KMS-11 (cell line): ENCODE measurements around the gene TFAP2A.

Experiments used
- H2AFZ ChIP-seq: fragments of 200-600 bp; sonication (generic); 2 replicates; pipeline ENCODE4 v1.6.1; 2016; ENCODE audit warnings: antibody characterized with exemption, mixed run types, low read depth
- H3K27ac ChIP-seq: fragments of 200-600 bp; sonication (generic); 2 replicates; pipeline ENCODE4 v1.6.1; 2016; ENCODE audit warnings: mild to moderate bottlenecking, mixed run types
- H3K27me3 ChIP-seq: fragments of 200-600 bp; sonication (generic); 2 replicates; pipeline ENCODE4 v1.6.1; 2017; ENCODE audit warnings: mild to moderate bottlenecking, low read depth, mixed run types, moderate library complexity; ENCODE audit not compliant: insufficient read depth
- H3K36me3 ChIP-seq: fragments of 200-600 bp; sonication (generic); 2 replicates; pipeline ENCODE4 v1.6.1; 2017; ENCODE audit warnings: mild to moderate bottlenecking, mixed run types; ENCODE audit not compliant: insufficient read depth
- H3K4me1 ChIP-seq: fragments of 200-600 bp; sonication (generic); 2 replicates; pipeline ENCODE4 v1.6.1; 2016; ENCODE audit warnings: mild to moderate bottlenecking, low read depth, mixed run types; ENCODE audit not compliant: poor library complexity, severe bottlenecking
- H3K4me2 ChIP-seq: fragments of 200-600 bp; sonication (generic); 2 replicates; pipeline ENCODE4 v1.7.0; 2016; ENCODE audit warnings: mild to moderate bottlenecking, mixed run types
- H3K4me3 ChIP-seq: fragments of 200-600 bp; sonication (generic); IDR thresholded peaks from 2 replicates; pipeline ENCODE4 v1.6.1; 2017; ENCODE audit warnings: low read depth, low read length, mixed read lengths; ENCODE audit not compliant: insufficient read depth
- H3K79me2 ChIP-seq: fragments of 200-600 bp; sonication (generic); 2 replicates; pipeline ENCODE4 v1.6.1; 2016; ENCODE audit warnings: low read depth, mixed run types; ENCODE audit not compliant: insufficient read depth
- H3K9ac ChIP-seq: fragments of 200-600 bp; sonication (generic); 2 replicates; pipeline ENCODE4 v1.6.1; 2016; ENCODE audit warnings: mild to moderate bottlenecking, mixed run types
- H4K20me1 ChIP-seq: fragments of 200-600 bp; sonication (generic); 2 replicates; pipeline ENCODE4 v1.6.1; 2016; ENCODE audit warnings: mild to moderate bottlenecking, mixed run types; ENCODE audit not compliant: insufficient read depth
- TF ChIP-seq, protein P1 (sequence below): fragments of 200-600 bp; sonication (generic); conservative IDR thresholded peaks from 2 replicates; pipeline ENCODE4 v1.6.1; 2017; ENCODE audit warnings: low read depth, mild to moderate bottlenecking, antibody characterized with exemption, low read length, moderate library complexity, mixed read lengths

Gene TFAP2A

DNA sequence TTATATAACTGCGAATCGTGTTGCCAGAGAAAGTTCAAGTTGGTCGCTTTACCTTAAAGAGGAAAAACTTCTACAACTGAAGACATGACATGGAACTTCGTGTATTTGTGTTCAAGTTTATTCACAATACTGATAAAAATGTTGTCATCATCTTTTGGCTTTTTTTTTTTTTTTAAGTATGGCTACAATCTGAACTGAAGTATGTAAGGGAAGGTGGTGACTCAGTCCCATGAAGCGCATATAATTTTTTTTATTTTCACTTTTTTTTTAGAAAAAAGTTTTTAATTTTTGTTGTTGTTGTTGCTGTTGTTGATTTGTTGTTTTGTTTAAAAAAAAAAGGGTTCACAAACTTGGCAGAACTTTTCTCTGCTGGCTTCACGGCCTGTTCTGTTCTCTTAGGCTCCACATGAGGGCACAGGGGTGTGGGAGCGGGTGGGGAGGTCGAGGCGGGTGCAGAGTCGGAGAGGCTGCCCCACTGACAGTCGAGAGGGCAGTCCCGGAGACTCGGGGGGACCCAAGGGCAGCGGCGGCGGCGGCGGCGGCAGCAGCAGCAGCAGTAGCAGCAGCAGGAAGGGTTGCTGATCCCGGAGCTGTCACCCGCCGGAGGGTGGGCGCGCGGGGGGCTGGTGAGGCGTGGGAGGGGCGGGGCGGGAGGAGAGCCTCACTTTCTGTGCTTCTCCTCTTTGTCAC is 17.0 kb downstream of the TFAP2A start:
- no peak overlapping the region for H3K4me2 ChIP-seq

DNA sequence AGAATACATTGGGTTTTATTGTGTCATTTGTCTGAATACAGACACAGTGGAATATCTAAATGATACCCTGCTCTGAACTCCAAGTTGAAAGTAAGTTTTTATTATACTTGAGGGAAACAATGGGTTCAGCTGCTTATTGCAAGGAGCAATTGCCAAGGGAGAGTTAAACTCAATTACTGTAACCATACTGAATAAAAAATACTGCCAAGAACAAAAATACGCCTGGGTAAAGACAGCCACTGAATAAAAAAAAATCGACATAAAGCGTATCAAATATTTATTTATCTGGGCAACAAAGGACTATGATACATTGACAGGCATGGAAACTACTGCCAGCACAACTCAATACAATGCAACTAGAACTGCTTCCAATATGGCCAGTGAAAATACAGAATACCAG is 18.1 kb downstream of the TFAP2A start:
- TF ChIP-seq, protein P1, sequence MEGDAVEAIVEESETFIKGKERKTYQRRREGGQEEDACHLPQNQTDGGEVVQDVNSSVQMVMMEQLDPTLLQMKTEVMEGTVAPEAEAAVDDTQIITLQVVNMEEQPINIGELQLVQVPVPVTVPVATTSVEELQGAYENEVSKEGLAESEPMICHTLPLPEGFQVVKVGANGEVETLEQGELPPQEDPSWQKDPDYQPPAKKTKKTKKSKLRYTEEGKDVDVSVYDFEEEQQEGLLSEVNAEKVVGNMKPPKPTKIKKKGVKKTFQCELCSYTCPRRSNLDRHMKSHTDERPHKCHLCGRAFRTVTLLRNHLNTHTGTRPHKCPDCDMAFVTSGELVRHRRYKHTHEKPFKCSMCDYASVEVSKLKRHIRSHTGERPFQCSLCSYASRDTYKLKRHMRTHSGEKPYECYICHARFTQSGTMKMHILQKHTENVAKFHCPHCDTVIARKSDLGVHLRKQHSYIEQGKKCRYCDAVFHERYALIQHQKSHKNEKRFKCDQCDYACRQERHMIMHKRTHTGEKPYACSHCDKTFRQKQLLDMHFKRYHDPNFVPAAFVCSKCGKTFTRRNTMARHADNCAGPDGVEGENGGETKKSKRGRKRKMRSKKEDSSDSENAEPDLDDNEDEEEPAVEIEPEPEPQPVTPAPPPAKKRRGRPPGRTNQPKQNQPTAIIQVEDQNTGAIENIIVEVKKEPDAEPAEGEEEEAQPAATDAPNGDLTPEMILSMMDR = no peak
- Histone ChIP-seq H3K36me3 (no peaks in the 10 kb centered on the region), H3K4me1 (no peaks in the 10 kb centered on the region), H3K27ac (no peak overlapping the region), H3K9ac (no peak overlapping the region), H3K4me2 (no peak overlapping the region), H3K79me2 (no peaks in the 10 kb centered on the region), H2AFZ (no peak overlapping the region), H3K4me3 (no peak overlapping the region), H4K20me1 (no peaks in the 10 kb centered on the region), H3K27me3 (no peaks in the 10 kb centered on the region)

More for the DNA sequence above, 17.0 kb downstream of the TFAP2A start:
- Histone ChIP-seq H3K4me3 (no peak overlapping the region), H2AFZ (no peak overlapping the region), H3K36me3 (no peaks in the 10 kb centered on the region), H3K9ac (no peak overlapping the region), H3K27me3 (no peaks in the 10 kb centered on the region), H4K20me1 (no peaks in the 10 kb centered on the region), H3K79me2 (no peaks in the 10 kb centered on the region), H3K4me1 (no peaks in the 10 kb centered on the region), H3K27ac (no peak overlapping the region)
- TF ChIP-seq, protein P1 = no peak

DNA sequence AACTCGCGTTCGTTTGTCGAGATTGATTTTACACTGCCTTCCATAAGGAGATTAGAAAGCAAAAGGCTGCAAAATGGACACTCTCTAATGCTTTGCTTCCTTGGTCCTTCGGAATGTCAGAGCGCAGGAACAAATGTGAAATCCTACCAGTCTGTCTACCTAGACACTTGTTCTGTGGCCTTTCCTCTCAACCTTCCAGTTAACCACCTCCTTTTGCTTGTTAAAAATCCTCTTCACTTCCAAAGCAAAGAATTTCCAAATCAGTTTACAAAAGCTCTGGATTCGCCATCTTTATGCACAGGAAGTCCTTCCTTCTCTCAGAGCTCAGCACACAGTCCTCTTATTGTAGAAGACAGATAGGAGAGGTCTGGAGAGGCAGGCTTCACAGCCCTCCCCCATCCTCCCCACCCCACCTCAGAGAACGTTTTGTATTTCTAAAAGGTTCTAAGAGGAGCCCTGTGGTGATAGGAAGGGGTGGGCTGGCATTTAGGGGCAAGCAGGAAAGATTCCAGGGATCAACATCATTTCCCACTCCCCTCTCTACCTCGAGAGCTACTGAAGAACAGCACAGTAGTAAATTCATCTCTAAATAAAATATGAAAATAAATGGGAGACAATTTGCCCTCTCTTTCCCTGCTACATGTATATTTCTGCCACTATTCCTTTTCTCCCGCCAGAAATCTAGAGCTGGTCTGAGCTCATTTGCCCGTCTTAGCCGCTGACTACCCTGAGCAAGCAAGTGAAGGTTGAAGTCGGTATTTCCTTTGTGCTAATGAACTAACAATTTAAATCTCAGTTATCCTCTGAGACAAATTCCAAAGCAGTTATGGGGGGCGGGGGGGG is 18.9 kb downstream of the TFAP2A start:
- H3K9ac ChIP-seq = no peak overlapping the region
- no peaks in the 10 kb centered on the region for H3K4me1 ChIP-seq
- no peak overlapping the region for H2AFZ ChIP-seq
- TF ChIP-seq, protein P1 = no peak
- H3K4me3 ChIP-seq = no peak overlapping the region
- no peaks in the 10 kb centered on the region for H4K20me1 ChIP-seq
- H3K4me2 ChIP-seq = no peak overlapping the region
- no peaks in the 10 kb centered on the region for H3K79me2 ChIP-seq
- no peak overlapping the region for H3K27ac ChIP-seq
- no peaks in the 10 kb centered on the region for H3K36me3 ChIP-seq
- no peaks in the 10 kb centered on the region for H3K27me3 ChIP-seq

DNA sequence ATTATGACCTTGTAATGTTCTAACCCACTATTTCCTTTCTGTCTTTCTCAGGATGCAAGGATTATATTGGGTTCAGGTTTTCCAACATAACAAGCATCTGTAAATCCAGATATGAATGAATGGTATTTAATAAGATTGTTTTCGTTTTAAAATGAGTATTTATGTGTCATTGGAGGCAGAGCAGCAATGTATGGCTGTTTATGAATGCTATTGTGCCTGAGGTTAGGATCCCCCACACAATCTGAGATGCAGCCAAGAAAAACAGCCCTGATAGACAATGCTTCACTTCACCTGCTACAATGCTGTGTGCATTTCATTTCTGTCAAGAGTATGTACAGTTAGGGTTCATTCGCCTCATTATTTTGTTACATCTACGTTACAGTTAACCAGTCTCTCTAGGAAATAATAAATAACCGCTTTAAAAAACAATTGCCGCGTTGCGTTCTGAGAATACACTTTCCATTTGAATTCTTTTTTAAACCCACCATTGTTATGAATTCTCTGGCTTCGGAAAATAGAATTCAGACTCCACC is 19.6 kb downstream of the TFAP2A start:
- H3K27ac ChIP-seq = no peak overlapping the region
- H2AFZ ChIP-seq = no peak overlapping the region
- TF ChIP-seq, protein P1 = no peak
- no peak overlapping the region for H3K4me3 ChIP-seq
- no peaks in the 10 kb centered on the region for H3K4me1 ChIP-seq
- H3K36me3 ChIP-seq = no peaks in the 10 kb centered on the region
- H3K27me3 ChIP-seq = no peaks in the 10 kb centered on the region
- H4K20me1 ChIP-seq = no peaks in the 10 kb centered on the region
- H3K4me2 ChIP-seq = no peak overlapping the region
- H3K79me2 ChIP-seq = no peaks in the 10 kb centered on the region
- H3K9ac ChIP-seq = no peak overlapping the region
